HG03520 (cell line): Measurements from ENCODE around the gene UCK1.

ENCODE experiments used
- ATAC-seq: cut with Tn5 transposase; IDR thresholded peaks from one replicate; pipeline ENCODE4 v1.9.1; 2021; ENCODE audit warnings: mild to moderate bottlenecking, moderate library complexity; ENCODE audit not compliant: unreplicated experiment

The UCK1 gene

GRCh38 chr9:131499254-131499767 lies 31.8 kb downstream of the UCK1 start:
- ATAC-seq, result no peak

GRCh38 chr9:131496844-131497405 lies 34.1 kb downstream of the UCK1 start:
- no peak for ATAC-seq

GRCh38 chr9:131495785-131496184 lies 35.3 kb downstream of the UCK1 start:
- ATAC-seq, result no peak

GRCh38 chr9:131494296-131494870 lies 36.7 kb downstream of the UCK1 start:
- ATAC-seq, result no peak

- ATAC-seq, result no peak
Observed at GRCh38 chr9:131492070-131492469, 39.0 kb downstream of the UCK1 start.

GRCh38 chr9:131491001-131491710 lies 39.9 kb downstream of the UCK1 start:
- no peak for ATAC-seq

GRCh38 chr9:131490514-131490913 lies 40.5 kb downstream of the UCK1 start:
- ATAC-seq, result no peak

- no peak for ATAC-seq
Observed at GRCh38 chr9:131487621-131488031, 43.4 kb downstream of the UCK1 start.

GRCh38 chr9:131487001-131487400 lies 44.1 kb downstream of the UCK1 start:
- no peak for ATAC-seq

- ATAC-seq, result no peak
Observed at GRCh38 chr9:131485728-131486422, 45.2 kb downstream of the UCK1 start.

- no peak for ATAC-seq
Observed at GRCh38 chr9:131485206-131485605, 45.9 kb downstream of the UCK1 start.

GRCh38 chr9:131484560-131485185 lies 46.4 kb downstream of the UCK1 start:
- ATAC-seq, result no peak

- no peak for ATAC-seq
Observed at GRCh38 chr9:131484051-131484445, 47.0 kb downstream of the UCK1 start.

- no peak for ATAC-seq
Observed at GRCh38 chr9:131483319-131484050, 47.6 kb downstream of the UCK1 start.

- ATAC-seq, result no peak
Observed at GRCh38 chr9:131482343-131483006, 48.6 kb downstream of the UCK1 start.

- no peak for ATAC-seq
Observed at GRCh38 chr9:131481441-131482342, 49.4 kb downstream of the UCK1 start.

GRCh38 chr9:131480258-131480657 lies 50.8 kb downstream of the UCK1 start:
- no peak for ATAC-seq

GRCh38 chr9:131478911-131479310 lies 52.2 kb downstream of the UCK1 start:
- ATAC-seq, result no peak

GRCh38 chr9:131478421-131478868 lies 52.6 kb downstream of the UCK1 start:
- ATAC-seq, result no peak
